OCI-LY3 (cell line): ENCODE data around the gene TOB1.

Experiments used
- H2AFZ ChIP-seq: fragments of 200-600, 300-600 bp; shearing (Covaris generic); 2 replicates; pipeline ENCODE4 v1.6.0; 2014; ENCODE audit warnings: antibody characterized with exemption, low read depth, low read length
- H3K27ac ChIP-seq: fragments of 200-600, 300-600 bp; sonication (generic); 2 replicates; pipeline ENCODE4 v1.5.1; 2014; ENCODE audit warnings: mild to moderate bottlenecking, low read length, moderate library complexity, mixed read lengths
- H3K27me3 ChIP-seq: fragments of 200-600, 300-600 bp; sonication (generic); 2 replicates; pipeline ENCODE4 v1.6.1; 2014; ENCODE audit warnings: low read depth, low read length, mixed read lengths
- H3K36me3 ChIP-seq: fragments of 200-600, 300-600 bp; sonication (generic); replicated peaks from 2 replicates; pipeline ENCODE3; 2014; ENCODE audit warnings: low read depth, low read length, mixed read lengths
- H3K4me1 ChIP-seq: fragments of 300-600, 200-600 bp; sonication (generic); 2 replicates; pipeline ENCODE4 v1.6.1; 2014; ENCODE audit warnings: low read length, mixed read lengths
- H3K4me2 ChIP-seq: fragments of 200-600, 300-600 bp; sonication (generic); 2 replicates; pipeline ENCODE4 v1.6.1; 2014; ENCODE audit warnings: low read length, mixed read lengths
- H3K4me3 ChIP-seq: fragments of 300-600, 200-600 bp; sonication (generic); 2 replicates; pipeline ENCODE4 v1.5.1; 2014; ENCODE audit warnings: antibody characterized with exemption, mild to moderate bottlenecking, low read length, moderate library complexity
- H3K79me2 ChIP-seq: fragments of 300-600, 200-600 bp; shearing (Covaris generic); 2 replicates; pipeline ENCODE4 v1.6.1; 2014; ENCODE audit warnings: mild to moderate bottlenecking, low read length, mixed read lengths
- H3K9ac ChIP-seq: fragments of 300-600, 200-600 bp; shearing (Covaris generic); 2 replicates; pipeline ENCODE4 v1.6.0; 2014; ENCODE audit warnings: mild to moderate bottlenecking, low read length, moderate library complexity
- H3K9me3 ChIP-seq: fragments of 200-600, 300-600 bp; shearing (Covaris generic); 2 replicates; pipeline ENCODE4 v1.6.1; 2014; ENCODE audit warnings: low read length, mixed read lengths; ENCODE audit not compliant: insufficient read depth
- H4K20me1 ChIP-seq: fragments of 200-600, 300-600 bp; sonication (generic); 2 replicates; pipeline ENCODE4 v1.6.1; 2016; ENCODE audit warnings: low read length, mixed read lengths; ENCODE audit not compliant: insufficient read depth
- CTCF ChIP-seq: fragments of 200-600, 300-600 bp; sonication (generic); IDR thresholded peaks from 2 replicates; pipeline ENCODE4 v1.5.1; 2014; ENCODE audit warnings: antibody characterized with exemption, low read length, low read depth
- EZH2phosphoT487 ChIP-seq: fragments of 200-600 bp; shearing (Covaris generic); IDR thresholded peaks from 2 replicates; pipeline ENCODE4 v1.6.1; 2018; ENCODE audit warnings: antibody characterized with exemption, mixed run types, low read depth

Gene TOB1

GRCh38 chr17:50817838-50818237 lies 48.3 kb downstream of the TOB1 start:
- no peak overlapping the region for H2AFZ ChIP-seq
- TF ChIP-seq CTCF (no peak), EZH2phosphoT487 (no peak)
- no peaks in the 10 kb centered on the region for H3K36me3 ChIP-seq

GRCh38 chr17:50816771-50817751 lies 49.1 kb downstream of the TOB1 start:
- no peaks in the 10 kb centered on the region for H3K9me3 ChIP-seq
- H3K4me1 ChIP-seq = no peaks in the 10 kb centered on the region
- H3K4me3 ChIP-seq = peak overlapping the region; percentile 48
- peak overlapping the region; percentile 24 for H3K4me2 ChIP-seq
- H3K79me2 ChIP-seq = no peaks in the 10 kb centered on the region
- no peaks in the 10 kb centered on the region for H3K36me3 ChIP-seq
- H3K27me3 ChIP-seq = no peaks in the 10 kb centered on the region
- H3K9ac ChIP-seq = no peak overlapping the region
- TF ChIP-seq EZH2phosphoT487 (no peak), CTCF (peak; percentile 83)
- H2AFZ ChIP-seq = peak overlapping the region; percentile 49; the same call in 1 of the 2 replicates
- H3K27ac ChIP-seq = no peak overlapping the region
- H4K20me1 ChIP-seq = no peaks in the 10 kb centered on the region

More at GRCh38 chr17:50817838-50818237, 48.3 kb downstream of the TOB1 start:
- Histone ChIP-seq H3K27me3 (0 out of 2 replicates have a peak, but pooled peaks cover 2% of the 10 kb centered on the region), H3K4me2 (peak overlapping the region; percentile 24; the same call in 1 of the 2 replicates), H3K9ac (no peak overlapping the region), H3K27ac (no peak overlapping the region), H3K4me3 (no peak overlapping the region), H3K79me2 (no peaks in the 10 kb centered on the region), H3K9me3 (no peaks in the 10 kb centered on the region), H4K20me1 (no peaks in the 10 kb centered on the region), H3K4me1 (no peaks in the 10 kb centered on the region)

GRCh38 chr17:50816271-50816670 lies 49.9 kb downstream of the TOB1 start:
- no peaks in the 10 kb centered on the region for H3K79me2 ChIP-seq

More at GRCh38 chr17:50816271-50816670, 49.9 kb downstream of the TOB1 start:
- Histone ChIP-seq H3K4me3 (no peak overlapping the region), H3K27me3 (0 out of 2 replicates have a peak, but pooled peaks cover under 1% of the 10 kb centered on the region), H3K4me1 (no peaks in the 10 kb centered on the region), H3K27ac (no peak overlapping the region), H4K20me1 (no peaks in the 10 kb centered on the region), H2AFZ (no peak overlapping the region), H3K36me3 (no peaks in the 10 kb centered on the region), H3K4me2 (no peak overlapping the region), H3K9ac (no peak overlapping the region), H3K9me3 (no peaks in the 10 kb centered on the region)
- TF ChIP-seq CTCF (no peak), EZH2phosphoT487 (no peak)
